Endothelial cell of umbilical vein (primary cell): ENCODE data around the gene RNF224. TPM values are rescaled to one million over a fixed set of nuclear protein-coding genes. Genes with fewer than 3 reads are reported as not detected.

Source experiments
- BruUV-seq: library from RNA; stranded (reverse); fragments of 400-500 nt; replicated peaks from 2 replicates; lab custom pipeline; 2021; lab: Mats Ljungman, UMichigan
- CTCF ChIA-PET: fragments of 300-600, 350-600 bp; sonication (Branson Sonifier 250); formaldehyde crosslinking; loops from one replicate; lab custom pipeline; 2021; ENCODE audit warnings: antibody characterized with exemption, inconsistent platforms; lab: Charles Lee
- POLR2A ChIA-PET: fragments of 300-600, 350-600 bp; sonication (Branson Sonifier 250); formaldehyde crosslinking; loops from one replicate; lab custom pipeline; 2021; ENCODE audit warnings: antibody characterized with exemption, inconsistent platforms; lab: Charles Lee
- DNase-seq: peaks from one replicate; pipeline ENCODE4 v3.0.0-alpha.2; 2011; ENCODE audit warnings: low read depth, low spot score
- FAIRE-seq: peaks from 2 replicates; lab custom pipeline; 2011; peaks lifted over from hg19 to GRCh38; lab: Jason Lieb, UNC
- H2AFZ ChIP-seq: 2 replicates; pipeline ENCODE4 v1.6.0; 2012; ENCODE audit warnings: low read depth, low read length, control low read depth, inconsistent platforms
- H3K27ac ChIP-seq: 2 replicates; pipeline ENCODE4 v1.5.1; 2011; ENCODE audit warnings: low read depth, mild to moderate bottlenecking, control low read depth, low read length, moderate library complexity; ENCODE audit not compliant: insufficient read depth
- H3K27me3 ChIP-seq, 2 experiments: 2 replicates each; pipeline versions ENCODE4 v1.6.0 to v1.6.1; 2011; ENCODE audit warnings: low read length in 2 of 2, mixed read lengths in 1 of 2; ENCODE audit not compliant: control insufficient read depth in 2 of 2, insufficient read depth in 2 of 2
- H3K36me3 ChIP-seq, 2 experiments: 2 replicates in 1 of 2; 3 replicates in 1 of 2; pipeline ENCODE4 v1.5.1; 2011; ENCODE audit warnings: low read length in 2 of 2, mild to moderate bottlenecking in 1 of 2, moderate library complexity in 1 of 2; ENCODE audit not compliant: control insufficient read depth in 2 of 2, insufficient read depth in 2 of 2; ENCODE audit errors: extremely low read depth in 1 of 2
- H3K4me1 ChIP-seq: 3 replicates; pipeline ENCODE4 v1.5.1; 2011; ENCODE audit warnings: mild to moderate bottlenecking, low read length; ENCODE audit not compliant: control insufficient read depth, insufficient read depth; ENCODE audit errors: extremely low read depth
- H3K4me2 ChIP-seq: 2 replicates; pipeline ENCODE4 v1.6.1; 2011; ENCODE audit warnings: low read length, control low read depth, mixed read lengths; ENCODE audit not compliant: insufficient read depth
- H3K4me3 ChIP-seq, 3 experiments: fragments of 200-600 bp in 1 of 3; sonication (generic), shearing (Covaris generic) in 1 of 3; replicated peaks in 1 of 3; 2 replicates each; pipeline ENCODE4 v1.5.1; 2011 to 2016; ENCODE audit warnings: control low read depth in 3 of 3, low read length in 3 of 3, mild to moderate bottlenecking in 2 of 3, inconsistent platforms in 1 of 3, low read depth in 1 of 3, moderate library complexity in 1 of 3; ENCODE audit not compliant: insufficient read depth in 1 of 3
- H3K79me2 ChIP-seq: 2 replicates; pipeline ENCODE4 v1.6.0; 2012; ENCODE audit warnings: low read length, inconsistent platforms; ENCODE audit not compliant: control insufficient read depth, insufficient read depth
- H3K9ac ChIP-seq: replicated peaks from 2 replicates; pipeline ENCODE3; 2011; ENCODE audit warnings: low read length, control low read depth; ENCODE audit not compliant: insufficient read depth; ENCODE audit errors: extremely low read depth
- H3K9me1 ChIP-seq: replicated peaks from 3 replicates; pipeline ENCODE4 v1.6.0; 2011; ENCODE audit warnings: mild to moderate bottlenecking, low read length; ENCODE audit not compliant: control insufficient read depth, insufficient read depth; ENCODE audit errors: extremely low read depth
- H3K9me3 ChIP-seq: replicated peaks from 2 replicates; pipeline ENCODE4 v1.5.1; 2012; ENCODE audit warnings: low read length, inconsistent platforms; ENCODE audit not compliant: control insufficient read depth, insufficient read depth
- H4K20me1 ChIP-seq: replicated peaks from 2 replicates; pipeline ENCODE3; 2011; ENCODE audit warnings: mild to moderate bottlenecking, low read length; ENCODE audit not compliant: control insufficient read depth, insufficient read depth; ENCODE audit errors: extremely low read depth
- CTCF ChIP-seq, 2 donors: IDR thresholded peaks; 1 replicate in 1 of 2; 2 replicates in 1 of 2; pipeline ENCODE4 v1.5.1; 2011; ENCODE audit warnings: low read length in 2 of 2, mild to moderate bottlenecking in 2 of 2, moderate library complexity in 2 of 2, control low read depth in 1 of 2, inconsistent platforms in 1 of 2, low read depth in 1 of 2; ENCODE audit not compliant: insufficient read depth in 1 of 2; ENCODE audit errors: extremely low read depth in 1 of 2
- EZH2 ChIP-seq: IDR thresholded peaks from 2 replicates; pipeline ENCODE4 v1.6.1; 2012; ENCODE audit warnings: borderline replicate concordance, low read depth, mild to moderate bottlenecking, moderate library complexity, low read length, inconsistent platforms; ENCODE audit not compliant: severe bottlenecking
- FOS ChIP-seq: IDR thresholded peaks from 2 replicates; pipeline ENCODE4 v1.6.1; 2011; ENCODE audit warnings: mild to moderate bottlenecking, low read length, moderate library complexity, borderline replicate concordance; ENCODE audit not compliant: insufficient read depth
- GATA2 ChIP-seq: IDR thresholded peaks from 2 replicates; pipeline ENCODE4 v1.7.0; 2011; ENCODE audit warnings: low read depth, mild to moderate bottlenecking, moderate library complexity, mixed read lengths, low read length; ENCODE audit not compliant: insufficient read length, insufficient read depth
- JUN ChIP-seq: IDR thresholded peaks from 2 replicates; pipeline ENCODE4 v1.6.1; 2011; ENCODE audit warnings: borderline replicate concordance, low read depth; ENCODE audit not compliant: insufficient read length, insufficient read depth
- MYC ChIP-seq: IDR thresholded peaks from one replicate; pipeline ENCODE4 v1.6.1; 2011; ENCODE audit warnings: mild to moderate bottlenecking, low read depth, low read length
- POLR2A ChIP-seq: IDR thresholded peaks from 2 replicates; pipeline ENCODE4 v1.6.1; 2012; ENCODE audit warnings: low read depth, mild to moderate bottlenecking, control low read depth, low read length
- POLR2AphosphoS5 ChIP-seq: IDR thresholded peaks from 2 replicates; pipeline ENCODE4 v1.6.1; 2012; ENCODE audit warnings: low read depth, mild to moderate bottlenecking, control low read depth, low read length, moderate library complexity; ENCODE audit not compliant: insufficient read depth
- dilution Hi-C: fragments of 300-500 bp; cut with MboI; formaldehyde crosslinking; loops from one replicate; pipeline ENCODE4 v1.15.0; 2019; ENCODE audit warnings: low sequenced_read_pairs; ENCODE audit not compliant: extremely low pct_ligation_motif_present
- intact Hi-C: fragments of 100-400 bp; cut with micrococcal nuclease; formaldehyde crosslinking; loops from one replicate; pipeline ENCODE4 v1.10.0; 2022
- polyA plus RNA-seq, 4 experiments: library from polyadenylated mRNA; depleted of rRNA in 3 of 4; stranded (reverse) in 3 of 4; unstranded in 1 of 4; fragments of >200 nt; gene quantifications; 2 replicates each; pipeline versions ENCODE4 v1.2.1 to v1.2.3, GENCODE V29; 2011 to 2012; ENCODE audit warnings: missing spikeins in 1 of 4
- total RNA-seq: library from RNA; stranded (reverse); gene quantifications from 2 replicates; pipeline ENCODE4 v1.2.3, GENCODE V29; 2021
- TF ChIP-seq, protein P1 (sequence below): IDR thresholded peaks from 2 replicates; pipeline ENCODE4 v1.6.1; 2011; ENCODE audit not compliant: insufficient read depth, insufficient read length

Gene RNF224
- total and polyA plus RNA-seq, 2 donors (not counting 3 experiments of a cell fraction or from before 2014, with no cell fraction given): not detected

- H2AFZ ChIP-seq: no peak overlapping the region
- no peak overlapping the region for H3K4me3 ChIP-seq
- H4K20me1 ChIP-seq: no peaks in the 10 kb centered on the region
- H3K27me3 ChIP-seq: no peaks in the 10 kb centered on the region
- no peaks in the 10 kb centered on the region for H3K9me3 ChIP-seq
- H3K79me2 ChIP-seq: peaks cover 33% of the 10 kb centered on the region
- H3K9me1 ChIP-seq: no peaks in the 10 kb centered on the region
- FAIRE-seq (no peak), DNase-seq (no peak)
- H3K9ac ChIP-seq: no peak overlapping the region
- POLR2A ChIA-PET: interaction anchor here (1.8 kb wide), 1 partner anchor 10 kb away, joined by 6 read pairs; the partner anchor contains the start of gene TPRN
- no peak overlapping the region for H3K27ac ChIP-seq
- dilution Hi-C loops: no loop called here
- no peak for TF ChIP-seq JUN
- no peak for TF ChIP-seq GATA2
- TF ChIP-seq, protein P1, sequence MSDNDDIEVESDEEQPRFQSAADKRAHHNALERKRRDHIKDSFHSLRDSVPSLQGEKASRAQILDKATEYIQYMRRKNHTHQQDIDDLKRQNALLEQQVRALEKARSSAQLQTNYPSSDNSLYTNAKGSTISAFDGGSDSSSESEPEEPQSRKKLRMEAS: no peak
- no peak for TF ChIP-seq MYC
- no peak for TF ChIP-seq POLR2A
- no peak for TF ChIP-seq FOS
- no peak for TF ChIP-seq EZH2
- no peak for TF ChIP-seq POLR2AphosphoS5
- no peak for TF ChIP-seq CTCF (IDR thresholded peaks at IDR 0.05; ENCODE audit: extremely low read depth in 1 of 2, insufficient read depth in 1 of 2, low read depth in 1 of 2, low read length in 2 of 2)
- no TSS peak for BruUV-seq
- intact Hi-C loops: no loop called here
- H3K4me1 ChIP-seq: peaks cover 17% of the 10 kb centered on the region
- CTCF ChIA-PET: interaction anchor here (1.8 to 3.1 kb wide), 2 partner anchors 8 to 37 kb away, joined by 7 to 30 read pairs; partner anchors contain the start of gene RNF224
- peaks cover 0 to 22% of the 10 kb centered on the region in 2 experiments for H3K36me3 ChIP-seq
- no peak overlapping the region for H3K4me2 ChIP-seq
These were observed 36.9 kb upstream of the RNF224 start for GRCh38 chr9:137190315-137190856.
